ENCODE data around the gene NUTM1.
"Not testable (repeated sequence)": the region's sequence is repeated elsewhere in the genome, so short reads cannot be mapped to it uniquely, and the experiment has no call there.

Gene NUTM1

GRCh38 chr15:34366271-34367065 is 23.4 kb downstream of the NUTM1 start:
- no peak for DNase-seq

GRCh38 chr15:34367101-34368081 is 24.3 kb downstream of the NUTM1 start, which contains the start of gene LPCAT4:
Gene LPCAT4 (minus strand): TSS chr15:34367196. CDS start chr15:34367100, 96 bp downstream.
- peak; percentile 29 for DNase-seq

GRCh38 chr15:34370129-34370528 is 27.0 kb downstream of the NUTM1 start:
- DNase-seq, result no peak

GRCh38 chr15:34370643-34371042 is 27.5 kb downstream of the NUTM1 start:
- DNase-seq, result no peak

GRCh38 chr15:34373951-34374350 is 30.8 kb downstream of the NUTM1 start:
- no peak for DNase-seq

- DNase-seq, result no peak
Observed at GRCh38 chr15:34374816-34375215, 31.7 kb downstream of the NUTM1 start.

- not testable (repeated sequence) for DNase-seq
Observed at GRCh38 chr15:34375541-34375940, 32.4 kb downstream of the NUTM1 start.

- no peak for DNase-seq
Observed at GRCh38 chr15:34376856-34377255, 33.7 kb downstream of the NUTM1 start.

GRCh38 chr15:34380491-34380890 is 37.4 kb downstream of the NUTM1 start:
- DNase-seq, result not testable (repeated sequence)

GRCh38 chr15:34381829-34382521 is 38.9 kb downstream of the NUTM1 start:
- DNase-seq, result not testable (repeated sequence)

GRCh38 chr15:34389594-34390086 is 46.5 kb downstream of the NUTM1 start:
- DNase-seq, result not testable (repeated sequence)

- DNase-seq, result not testable (repeated sequence)
Observed at GRCh38 chr15:34392981-34393380, 49.9 kb downstream of the NUTM1 start.

- DNase-seq, result not testable (repeated sequence)
Observed at GRCh38 chr15:34397637-34398259, 54.6 kb downstream of the NUTM1 start.

GRCh38 chr15:34403160-34403598 is 60.1 kb downstream of the NUTM1 start:
- DNase-seq, result not testable (repeated sequence)

- DNase-seq, result not testable (repeated sequence)
Observed at GRCh38 chr15:34403899-34404298, 60.8 kb downstream of the NUTM1 start.

Measured in DMS 273 treated with DMSO at 0.1 percent for 48 hours (cell line).